ENCODE data around the gene SOCS7.

Gene SOCS7

DNA sequence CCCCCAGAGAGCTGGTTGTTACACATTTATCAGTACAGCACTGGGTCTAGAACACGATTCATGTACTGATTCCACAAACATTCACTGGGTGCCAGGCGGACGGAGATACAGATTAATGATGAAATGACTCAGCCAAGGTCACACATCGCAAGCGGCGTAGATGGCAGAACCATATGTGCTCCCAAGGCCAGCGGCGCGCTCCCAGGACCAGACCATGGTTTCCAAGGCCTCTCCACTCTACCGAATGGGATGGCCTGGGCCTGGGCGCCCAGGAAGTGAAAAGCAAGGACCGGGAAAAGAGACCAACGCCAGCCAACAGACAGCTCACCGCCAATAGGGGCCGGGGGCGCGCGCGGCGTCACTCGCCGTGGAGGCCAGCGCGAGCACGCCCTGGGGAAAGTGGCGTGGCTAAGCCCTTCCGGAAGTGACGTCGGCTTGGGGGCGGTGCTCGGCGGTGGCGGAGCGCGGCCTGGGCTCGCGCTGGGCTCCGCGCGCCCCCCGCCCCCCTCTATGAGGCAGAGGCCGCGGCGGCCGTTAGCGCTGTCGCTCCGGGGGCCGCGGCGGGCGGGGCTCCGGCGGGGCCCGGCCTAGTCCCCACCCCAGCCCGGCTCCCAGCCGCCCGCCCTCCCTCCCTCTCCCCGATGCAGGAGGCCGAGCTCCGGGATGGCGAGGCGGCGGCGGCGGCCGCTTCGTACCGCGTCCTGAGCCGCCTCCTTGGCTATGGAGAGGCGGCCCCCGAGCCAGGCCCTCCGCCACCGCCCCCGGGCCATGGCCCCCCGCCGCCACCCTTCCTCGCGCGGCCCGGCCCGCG, at the start of gene SOCS7:
TSS of gene SOCS7 (plus strand) at position 433 of the 811 bp plus-strand sequence. CDS start at position 642, 209 bp downstream.
- DNase-seq: peak; percentile 90 to 93

DNA sequence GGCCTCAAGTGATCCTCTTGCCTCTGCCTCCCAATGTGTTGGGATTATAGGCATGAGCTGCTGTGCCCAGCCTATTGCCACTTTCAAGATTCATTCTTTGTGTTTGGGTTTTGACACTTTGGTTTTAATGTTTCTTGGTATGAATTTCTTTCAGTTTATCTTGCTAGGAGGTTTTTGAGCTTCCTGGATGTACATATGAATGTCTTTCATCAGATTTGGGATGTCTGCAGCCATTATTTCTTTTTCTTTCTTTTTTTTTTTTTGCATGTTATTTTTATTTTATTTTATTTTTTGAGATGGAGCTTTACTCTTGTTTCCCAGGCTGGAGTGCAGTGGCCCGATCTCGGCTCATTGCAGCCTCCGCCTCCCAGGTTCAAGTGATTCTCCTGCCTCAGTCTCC, 36.1 kb upstream of the SOCS7 start:
- DNase-seq: no peak

GRCh38 chr17:38317081-38317480, 34.6 kb upstream of the SOCS7 start:
- no peak for DNase-seq

DNA sequence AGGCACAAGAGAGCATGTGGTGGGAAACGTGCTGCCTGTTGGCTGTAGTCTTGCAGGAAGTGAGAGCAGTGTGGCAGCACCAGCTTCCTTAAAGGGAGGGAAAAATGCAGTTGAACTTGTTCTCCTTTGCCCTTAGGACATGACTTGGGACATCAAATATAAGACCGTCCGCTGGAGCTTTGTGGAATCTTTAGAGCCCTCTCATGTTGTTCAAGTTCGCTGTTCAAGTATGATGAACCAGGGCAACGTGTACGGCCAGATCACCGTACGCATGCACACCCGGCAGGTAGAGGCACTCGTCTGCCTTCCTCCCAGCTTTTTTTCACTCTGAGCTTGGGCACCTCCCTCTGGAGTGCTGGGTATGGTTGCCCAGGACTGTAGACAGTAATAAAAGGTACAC, 31.2 kb upstream of the SOCS7 start:
- DNase-seq: no peak

- peak; percentile 74 to 79 for DNase-seq
Measured at GRCh38 chr17:38322156-38322779, 29.4 kb upstream of the SOCS7 start.

- DNase-seq: no peak
Measured at GRCh38 chr17:38322897-38323296, 28.7 kb upstream of the SOCS7 start.

DNA sequence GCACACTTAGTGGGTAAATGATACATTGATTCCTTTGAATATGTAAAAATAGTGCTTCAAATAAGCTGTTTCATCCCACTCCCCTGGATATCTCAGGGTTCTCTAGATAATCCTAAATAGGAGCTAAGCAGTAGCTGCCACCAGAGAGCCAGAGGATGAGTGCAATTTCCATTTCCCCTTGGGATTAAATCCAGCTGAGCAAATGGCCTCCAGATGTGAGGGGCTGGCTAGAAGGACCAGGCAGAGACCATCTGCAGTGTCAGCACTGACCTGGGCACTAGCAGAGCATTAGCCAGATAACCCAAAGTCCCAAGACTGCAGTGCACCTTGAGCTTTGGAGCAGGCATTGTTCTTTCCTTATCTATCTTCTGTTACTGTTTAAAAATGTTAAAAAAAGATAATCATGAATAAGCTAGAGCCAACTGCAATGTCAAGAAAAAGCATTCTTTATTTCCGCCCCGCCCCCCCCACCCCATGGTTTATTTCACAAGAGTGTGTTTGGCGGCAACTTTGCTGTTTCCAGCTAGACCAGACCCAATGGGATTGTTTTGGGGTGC, 27.4 kb upstream of the SOCS7 start:
- no peak for DNase-seq

- no peak for DNase-seq
Measured at GRCh38 chr17:38324772-38325171, 26.9 kb upstream of the SOCS7 start.

DNA sequence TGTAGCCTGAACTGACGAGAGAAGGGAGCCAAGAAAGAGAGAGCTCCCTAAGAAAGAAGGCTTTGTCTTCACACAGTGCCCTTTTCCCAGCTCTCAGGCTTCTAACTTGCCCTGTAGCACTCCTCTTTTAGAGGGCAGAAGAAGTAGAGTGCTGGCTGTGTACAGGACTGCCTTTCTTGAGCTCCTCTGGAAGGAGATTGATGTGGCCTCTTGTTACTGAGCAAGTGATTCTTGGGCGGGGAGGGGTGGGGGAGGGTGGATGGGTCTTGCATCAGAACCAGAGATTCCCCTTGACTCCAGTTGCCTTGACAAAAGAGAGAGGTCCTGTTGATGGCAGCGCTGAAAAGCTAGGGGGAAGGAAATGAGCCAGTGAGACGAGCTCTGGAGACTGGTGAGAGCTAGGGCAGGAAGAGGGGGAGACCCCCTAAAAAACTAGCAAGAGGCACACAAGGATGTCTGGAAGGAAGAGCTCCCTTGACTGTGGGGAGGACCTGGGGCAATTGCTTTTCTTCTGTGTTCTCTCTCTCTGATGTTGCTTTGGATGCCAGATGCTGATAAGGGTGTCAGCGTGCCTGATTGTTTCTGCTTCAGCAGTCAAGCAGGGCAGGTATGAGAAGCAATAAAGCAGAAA, 26.3 kb upstream of the SOCS7 start:
- DNase-seq: no peak

- DNase-seq: no peak
Measured at GRCh38 chr17:38326996-38327792, 24.4 kb upstream of the SOCS7 start.

DNA sequence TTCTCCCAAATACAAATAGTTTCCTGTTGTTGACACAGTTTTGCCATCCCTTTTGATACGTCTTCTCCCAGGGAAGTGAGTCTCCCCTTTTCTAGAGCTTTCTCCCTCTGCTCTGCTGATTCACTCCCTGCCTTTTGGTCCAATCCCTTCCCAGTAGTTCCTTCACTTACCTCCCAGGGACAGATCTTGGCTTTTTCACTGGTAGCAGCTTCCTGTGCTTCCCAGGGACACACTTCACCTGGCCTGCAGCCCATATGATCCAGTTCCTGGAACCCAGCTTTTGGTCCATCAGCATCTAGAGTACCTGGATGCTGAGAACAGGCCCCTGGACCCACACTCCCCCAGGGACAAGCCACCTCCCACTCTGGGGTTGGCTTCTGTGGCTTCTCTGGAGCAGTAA, 23.7 kb upstream of the SOCS7 start:
- no peak for DNase-seq

DNA sequence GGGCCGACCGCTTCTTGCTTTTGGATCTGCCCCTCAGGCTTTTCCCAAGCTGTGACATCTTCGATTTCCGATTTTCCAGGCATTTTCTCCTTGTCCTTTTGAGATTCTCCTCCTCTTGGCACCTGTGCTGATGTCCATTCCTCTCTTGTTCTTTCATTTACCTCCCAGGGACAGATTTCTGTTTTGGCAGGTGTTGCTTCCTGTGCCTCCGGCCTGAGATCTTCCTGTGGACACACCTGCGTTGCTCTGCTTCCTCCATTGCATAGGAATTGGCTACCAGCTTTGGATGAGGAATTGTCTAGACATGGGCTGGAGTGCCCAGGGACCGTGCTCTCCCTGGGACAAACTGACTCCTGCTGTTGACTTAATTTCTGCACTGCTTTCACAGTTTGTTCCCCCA, 23.0 kb upstream of the SOCS7 start:
- DNase-seq: no peak

DNA sequence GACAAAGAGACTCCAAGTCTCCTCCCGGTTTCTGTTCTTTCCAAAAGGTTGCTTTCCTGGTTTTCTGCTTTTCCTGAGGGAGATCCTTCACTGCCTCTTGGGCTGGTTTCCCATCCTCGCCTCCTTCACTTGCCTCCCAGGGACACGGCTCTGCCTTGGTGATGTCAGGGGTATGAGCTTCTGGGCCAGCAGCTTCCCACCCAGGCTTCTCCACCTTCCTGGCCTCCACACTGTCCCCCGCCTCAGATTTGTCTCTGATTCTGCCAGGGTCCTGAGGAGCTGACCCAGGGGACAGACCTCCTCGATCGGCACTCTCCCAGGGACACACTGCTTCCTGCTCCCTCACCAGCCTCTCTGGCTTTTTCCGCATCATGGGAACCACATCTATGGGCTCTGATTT, 22.4 kb upstream of the SOCS7 start:
- no peak for DNase-seq

- DNase-seq: no peak
Measured at GRCh38 chr17:38329808-38330730, 21.6 kb upstream of the SOCS7 start.

DNA sequence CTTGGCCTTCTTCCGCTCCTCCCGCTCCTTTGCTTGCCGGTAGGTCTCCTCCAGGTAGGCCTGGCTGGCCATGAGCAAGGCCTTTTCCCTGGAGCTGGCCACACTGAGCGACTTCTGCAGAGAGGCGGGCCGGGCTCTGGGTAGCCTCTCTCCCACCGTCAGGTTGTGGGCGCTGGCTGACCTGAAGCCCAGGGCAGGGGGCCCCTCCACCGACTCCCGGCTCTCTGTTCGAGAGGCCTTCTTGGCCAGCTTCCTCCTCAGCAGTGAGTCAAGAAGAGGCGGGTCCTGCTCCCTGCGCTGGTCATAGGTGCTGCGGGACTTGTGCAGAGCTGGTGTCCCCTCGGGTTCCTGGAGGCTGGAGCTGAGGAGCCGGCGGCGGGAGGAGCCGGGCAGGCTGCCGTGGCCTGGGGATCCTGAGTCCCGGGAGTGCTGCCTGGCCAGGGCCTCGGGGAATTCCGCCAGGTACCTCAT, 20.7 kb upstream of the SOCS7 start:
- no peak for DNase-seq

DNA sequence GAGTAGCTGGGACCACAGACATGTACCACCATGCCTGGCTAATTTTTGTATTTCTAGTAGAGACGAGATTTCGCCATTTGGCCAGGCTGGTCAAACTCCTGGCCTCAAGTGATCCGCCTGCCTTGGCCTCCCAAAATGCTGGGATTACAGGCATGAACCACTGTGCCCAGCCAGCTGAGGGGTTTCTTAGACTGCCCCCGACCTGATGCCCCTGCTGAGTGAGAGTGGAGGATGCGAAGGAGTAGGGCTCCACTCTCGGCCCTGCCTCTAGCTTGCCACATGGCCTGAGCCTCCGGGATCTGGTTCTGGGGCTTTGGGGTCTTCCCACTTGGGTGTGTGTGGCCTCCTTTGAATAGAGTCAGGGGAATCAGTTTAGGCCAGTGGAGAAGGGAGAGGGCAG, 18.9 kb upstream of the SOCS7 start:
- no peak for DNase-seq

DNA sequence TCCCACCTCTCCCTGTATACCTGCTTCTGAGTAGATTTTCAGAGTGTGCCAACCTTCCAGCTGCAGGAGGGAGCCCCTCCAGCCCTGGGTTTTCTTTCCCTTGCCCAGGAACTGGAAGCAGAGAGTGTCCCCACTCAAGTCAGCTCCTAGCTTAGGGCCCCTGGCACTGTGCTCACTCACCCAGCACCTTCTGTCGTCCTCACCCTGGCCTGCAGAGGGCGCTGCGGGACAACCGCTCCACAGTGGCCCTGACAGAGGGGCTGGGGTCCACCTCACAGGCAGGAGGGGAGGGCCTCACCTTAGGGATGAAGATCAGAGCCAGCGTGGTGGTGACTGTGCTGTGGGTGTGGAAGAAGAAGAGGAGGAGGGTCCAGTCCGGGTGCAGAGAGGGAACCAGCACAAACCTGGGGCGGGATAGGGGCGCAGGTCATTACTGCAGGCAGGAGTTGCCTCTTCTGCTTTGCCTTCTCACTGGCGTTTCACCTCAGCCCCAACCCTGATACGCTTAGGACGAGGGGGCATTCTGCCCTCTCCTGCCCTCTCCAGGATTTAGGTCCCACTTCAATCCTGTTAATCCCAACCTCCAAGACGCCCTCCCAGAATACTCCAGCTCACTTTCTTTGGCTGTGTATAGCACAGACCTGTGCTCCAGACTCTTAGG, 17.9 kb upstream of the SOCS7 start:
- DNase-seq: peak; percentile 54 to 62

DNA sequence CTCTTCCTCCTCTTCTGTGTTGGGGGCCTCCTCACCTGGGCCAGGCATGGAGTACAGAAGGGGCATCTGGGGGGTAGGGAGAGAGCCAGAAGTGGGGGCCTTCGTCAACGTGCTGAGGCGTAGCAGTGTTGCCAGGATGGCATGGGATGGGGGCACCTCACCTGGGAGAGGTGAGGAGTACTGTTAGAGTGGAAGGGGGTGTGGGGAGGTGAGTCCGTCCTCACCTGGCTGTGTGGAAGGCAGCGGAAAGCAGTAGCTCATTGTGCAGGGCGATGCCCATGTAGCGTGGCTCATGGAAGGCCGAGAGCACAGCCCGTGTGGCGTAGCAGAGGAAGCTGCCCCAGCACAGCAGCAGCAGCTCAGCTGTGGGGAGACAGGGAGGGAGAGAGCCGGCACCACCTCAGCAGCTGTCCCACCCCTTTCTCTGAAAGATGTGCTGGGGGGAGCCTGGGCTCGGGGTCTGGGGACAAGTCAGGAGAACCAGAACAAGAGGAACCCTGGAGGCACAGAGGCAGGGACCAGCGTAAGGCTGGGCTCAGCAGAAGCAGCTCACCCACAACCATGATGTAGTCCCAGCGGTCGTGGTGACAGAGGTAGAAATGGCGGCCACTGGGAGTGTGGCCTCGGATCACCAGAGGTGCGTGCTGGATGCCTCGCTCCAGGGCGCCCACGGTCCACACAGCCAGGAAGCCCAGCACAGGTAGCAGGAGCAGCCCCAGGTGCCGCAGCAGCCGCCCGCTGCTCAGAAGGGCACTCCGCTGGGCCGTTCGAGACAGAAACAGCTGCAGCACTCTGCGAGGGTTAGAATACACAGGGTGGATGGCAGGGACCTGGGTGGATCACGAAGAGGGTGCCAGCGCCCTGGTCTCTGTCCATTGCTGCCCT, 16.9 kb upstream of the SOCS7 start:
- DNase-seq: no peak

- DNase-seq: no peak
Measured at GRCh38 chr17:38336838-38337237, 14.8 kb upstream of the SOCS7 start.

DNA sequence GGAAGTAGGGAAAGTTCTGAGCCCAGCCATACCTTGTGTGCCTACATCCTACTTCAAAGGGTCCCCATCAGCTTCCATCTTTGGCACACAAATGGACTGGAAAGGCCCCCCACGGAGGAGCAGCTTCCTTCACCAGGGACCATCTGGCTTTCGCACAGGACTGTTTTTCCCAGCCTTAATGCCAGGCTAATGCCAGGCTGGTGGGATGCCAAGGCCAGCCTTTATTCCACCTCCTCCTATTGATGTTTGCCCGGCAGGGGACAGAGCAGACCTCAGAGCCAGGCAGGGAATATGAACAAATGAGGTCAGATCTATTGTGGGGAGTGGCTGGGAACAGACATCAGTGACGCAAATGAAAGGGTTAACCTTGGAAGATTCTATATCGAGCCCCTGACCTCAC, 13.6 kb upstream of the SOCS7 start:
- no peak for DNase-seq

Measured in stimulated activated CD4-positive, alpha-beta T cell treated with anti-CD3 and anti-CD28 coated beads, Interleukin-2, amount 100 ng/mL, for 48 hours (primary cell).